NT2/D1 (cell line): ENCODE results near the gene CXCR5.

Experiments
- SUZ12 ChIP-seq: IDR thresholded peaks from 2 replicates; pipeline ENCODE4 v1.6.1; 2011; ENCODE audit not compliant: insufficient read length, insufficient read depth; ENCODE audit errors: extremely low read depth
- YY1 ChIP-seq: IDR thresholded peaks from 2 replicates; pipeline ENCODE4 v1.6.1; 2011; ENCODE audit not compliant: insufficient read length, insufficient read depth
- ZNF274 ChIP-seq: IDR thresholded peaks from 2 replicates; pipeline ENCODE4 v1.6.1; 2011; ENCODE audit warnings: mild to moderate bottlenecking, low read depth, low read length

GRCh38 chr11:118933486-118933885 lies 49.8 kb downstream of the CXCR5 start:
- no peak for TF ChIP-seq YY1
- TF ChIP-seq ZNF274: no peak
- TF ChIP-seq SUZ12: no peak
